ENCODE data around the gene PREX1. TPM values are rescaled to one million over a fixed set of nuclear protein-coding genes. Genes with fewer than 3 reads are reported as not detected.

The PREX1 gene
- polyA plus RNA-seq, 3 donors = 3.3 to 22.8 (median 21.5) TPM

GRCh38 chr20:48750941-48751635 lies 76.7 kb downstream of the PREX1 start:
- H3K27ac ChIP-seq (ENCODE audit: low read depth, low read length) = no peak overlapping the region
- WGBS, 3 donors = 32 to 63% (median 34%) methylated on average over 18 of the region's 18 CpGs

DNA sequence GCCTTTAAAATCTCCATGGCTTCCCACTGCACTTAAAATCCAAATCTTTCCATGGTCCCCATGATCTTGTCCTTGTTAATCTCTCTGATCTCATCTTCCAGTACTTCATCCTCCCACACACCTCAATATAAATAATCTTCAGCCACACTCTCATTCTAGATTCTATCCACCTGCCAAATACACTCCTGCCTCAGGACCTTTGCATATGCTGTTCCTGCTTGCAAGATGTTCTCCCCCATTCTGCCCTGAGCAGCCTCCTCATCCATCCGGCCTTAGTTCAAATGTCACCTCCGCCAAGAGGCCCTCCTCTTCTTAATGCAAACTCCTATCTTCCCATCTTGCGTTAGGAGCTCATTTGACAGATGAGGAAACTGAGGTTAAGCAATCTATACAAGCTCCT lies 77.4 kb downstream of the PREX1 start:
- H3K27ac ChIP-seq (ENCODE audit: low read depth, low read length) = no peak overlapping the region
- WGBS, 3 donors = 88 to 93% (median 91%) methylated on average over 3 of the region's 3 CpGs

DNA sequence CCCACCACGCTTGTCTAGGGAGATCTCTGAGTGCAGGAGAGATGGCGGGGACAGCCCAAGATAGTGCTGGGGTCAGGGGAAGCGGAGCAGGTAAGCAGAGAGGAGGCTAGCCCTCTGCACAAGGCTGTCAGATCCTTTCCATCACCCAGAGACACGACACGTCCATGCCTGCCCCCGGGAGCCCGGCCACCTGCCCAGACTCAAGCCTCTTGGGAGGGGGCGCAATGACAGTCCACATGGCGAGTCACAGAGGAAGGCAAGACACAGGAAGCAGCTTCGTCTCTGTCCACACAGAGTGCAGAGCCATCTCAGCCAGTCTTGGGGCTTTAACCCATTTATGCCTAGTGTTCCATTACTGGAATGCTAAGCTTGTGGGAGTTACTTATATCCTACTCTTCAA lies 78.4 kb downstream of the PREX1 start:
- 78 to 83% (median 82%) methylated on average over 10 of the region's 10 CpGs for WGBS, 3 donors

DNA sequence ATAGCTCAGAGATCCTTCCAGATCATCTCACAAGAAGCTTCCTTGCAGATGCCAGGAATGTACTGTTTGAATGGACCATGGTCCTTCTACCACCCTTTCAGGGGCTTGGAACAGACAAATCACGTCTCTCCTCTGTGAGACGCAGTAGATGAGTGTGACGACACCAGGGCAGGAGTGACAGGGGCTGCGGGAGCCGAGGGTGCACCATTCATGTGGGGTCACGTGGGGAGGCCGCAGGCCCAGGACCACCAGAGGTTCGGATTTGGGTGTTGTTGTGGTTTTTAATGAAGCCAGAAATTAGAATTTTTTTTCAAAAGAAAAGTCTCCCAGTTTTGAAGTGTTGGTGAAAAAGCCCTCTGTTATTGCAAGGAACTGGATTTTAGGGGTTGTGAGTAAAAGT lies 79.2 kb downstream of the PREX1 start:
- no peak overlapping the region for H3K27ac ChIP-seq (ENCODE audit: low read depth, low read length)
- WGBS, 3 donors = 85 to 91% (median 86%) methylated on average over 8 of the region's 8 CpGs

More for the DNA sequence above, 78.4 kb downstream of the PREX1 start:
- no peak overlapping the region for H3K27ac ChIP-seq (ENCODE audit: low read depth, low read length)

- 67 to 80% (median 67%) methylated on average over 15 of the region's 15 CpGs for WGBS, 3 donors
- H3K27ac ChIP-seq (ENCODE audit: low read depth, low read length) = no peak overlapping the region
Measured at GRCh38 chr20:48747840-48748414, 79.9 kb downstream of the PREX1 start.

- WGBS, 3 donors = 70 to 81% (median 72%) methylated on average over 6 of the region's 6 CpGs
- no peak overlapping the region for H3K27ac ChIP-seq (ENCODE audit: low read depth, low read length)
Measured at GRCh38 chr20:48745330-48745729, 82.5 kb downstream of the PREX1 start.

GRCh38 chr20:48744515-48744914 lies 83.3 kb downstream of the PREX1 start:
- no peak overlapping the region for H3K27ac ChIP-seq (ENCODE audit: low read depth, low read length)
- WGBS, 3 donors = 84 to 91% (median 87%) methylated on average over 6 of the region's 6 CpGs

DNA sequence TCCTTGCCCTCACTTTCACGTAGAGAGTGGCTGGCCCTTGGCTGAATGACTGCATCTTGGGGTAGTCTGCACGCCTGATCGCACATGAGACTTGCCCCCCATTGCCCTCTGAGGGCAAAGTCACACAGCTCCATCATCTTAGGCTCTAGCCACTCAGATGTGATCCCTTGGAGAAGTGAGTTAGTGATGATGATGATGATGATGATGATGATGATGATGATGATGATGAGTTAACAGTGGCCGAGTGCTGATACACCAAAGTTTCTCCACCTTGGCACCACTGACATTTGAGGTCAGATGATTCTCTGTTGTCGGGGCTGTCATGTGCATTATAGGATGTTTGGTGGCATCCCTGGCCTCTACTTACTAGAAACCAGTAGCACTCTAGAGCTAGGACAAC lies 84.0 kb downstream of the PREX1 start:
- WGBS, 3 donors = 90 to 96% (median 94%) methylated on average over 5 of the region's 5 CpGs
- H3K27ac ChIP-seq (ENCODE audit: low read depth, low read length) = no peak overlapping the region

- H3K27ac ChIP-seq (ENCODE audit: low read depth, low read length) = no peak overlapping the region
- WGBS, 3 donors = 86 to 88% (median 86%) methylated on average over 16 of the region's 16 CpGs
Measured at GRCh38 chr20:48742912-48743680, 84.7 kb downstream of the PREX1 start.

- no peak overlapping the region for H3K27ac ChIP-seq (ENCODE audit: low read depth, low read length)
- WGBS, 3 donors = 84 to 88% (median 85%) methylated on average over 6 of the region's 6 CpGs
Measured at GRCh38 chr20:48742233-48742632, 85.6 kb downstream of the PREX1 start.

GRCh38 chr20:48741669-48742068 lies 86.1 kb downstream of the PREX1 start:
- H3K27ac ChIP-seq (ENCODE audit: low read depth, low read length) = no peak overlapping the region
- WGBS, 3 donors = 92 to 96% (median 95%) methylated on average over 9 of the region's 9 CpGs

GRCh38 chr20:48740712-48741111 lies 87.1 kb downstream of the PREX1 start:
- 74 to 85% (median 82%) methylated on average over 6 of the region's 6 CpGs for WGBS, 3 donors

DNA sequence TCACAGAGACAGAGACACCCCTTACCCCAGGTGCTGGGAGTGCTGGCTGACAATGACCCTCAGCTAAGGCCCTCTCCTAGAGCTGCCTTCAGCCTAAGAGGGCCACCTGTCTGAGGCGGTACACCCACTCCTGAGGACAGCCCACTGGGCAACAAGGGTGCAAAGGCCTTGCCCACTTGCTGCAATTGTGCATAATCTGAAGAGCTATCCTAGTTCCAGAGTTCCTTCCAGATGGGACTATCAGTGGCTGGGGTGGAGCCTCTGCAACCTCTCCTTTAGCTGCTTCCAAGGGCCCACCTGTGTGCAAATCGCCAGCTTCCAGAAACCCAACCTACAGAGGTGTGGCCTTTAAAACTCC lies 87.5 kb downstream of the PREX1 start:
- 92 to 95% (median 92%) methylated on average over 2 of the region's 2 CpGs for WGBS, 3 donors
- H3K27ac ChIP-seq (ENCODE audit: low read depth, low read length) = no peak overlapping the region

More at GRCh38 chr20:48740712-48741111, 87.1 kb downstream of the PREX1 start:
- no peak overlapping the region for H3K27ac ChIP-seq (ENCODE audit: low read depth, low read length)

GRCh38 chr20:48739395-48740291 lies 88.2 kb downstream of the PREX1 start:
- WGBS, 3 donors = 75 to 84% (median 78%) methylated on average over 8 of the region's 8 CpGs
- H3K27ac ChIP-seq (ENCODE audit: low read depth, low read length) = no peak overlapping the region

DNA sequence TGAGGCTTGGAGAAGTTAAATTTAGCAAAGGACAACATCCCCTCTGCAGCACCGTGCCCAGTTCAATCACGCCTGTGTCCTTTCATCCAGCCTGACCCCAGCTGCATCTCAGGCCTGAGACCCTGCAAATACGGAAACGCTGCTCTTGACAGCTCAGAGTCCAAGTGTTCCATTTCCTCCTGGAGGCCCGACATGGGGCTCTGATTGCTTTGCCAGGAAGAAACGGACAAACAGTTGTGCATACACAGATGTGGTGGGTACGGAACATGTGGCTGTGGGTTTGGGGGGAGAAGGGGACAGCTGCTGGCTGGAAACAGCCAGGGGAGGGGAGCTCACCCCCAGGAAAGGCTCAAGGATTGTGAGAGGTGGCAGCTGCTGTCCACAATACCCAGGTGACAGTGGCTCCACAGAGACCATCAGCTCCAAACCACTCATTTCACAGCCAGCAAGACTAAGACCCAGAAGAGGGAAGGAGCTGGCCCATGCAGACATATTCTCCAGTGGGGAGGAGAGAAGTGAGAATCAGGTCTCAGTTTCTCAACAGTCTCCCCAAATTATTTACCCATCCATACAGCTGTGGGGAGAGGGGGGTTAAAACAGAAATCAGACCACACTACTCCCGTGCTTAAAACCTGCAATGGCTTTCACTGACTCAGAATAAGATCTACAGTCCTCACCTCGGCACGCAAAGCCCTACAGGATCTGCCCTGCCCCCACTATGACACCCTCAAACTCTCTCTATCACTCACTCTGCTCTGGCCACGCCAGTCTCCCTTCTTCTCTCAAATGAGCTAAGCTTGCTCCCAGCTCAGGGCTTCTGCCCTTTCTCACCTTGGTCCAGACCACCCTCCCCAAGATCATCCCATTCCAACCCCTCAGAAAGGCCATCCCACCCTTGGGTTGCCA lies 89.1 kb downstream of the PREX1 start:
- no peak overlapping the region for H3K27ac ChIP-seq (ENCODE audit: low read depth, low read length)

DNA sequence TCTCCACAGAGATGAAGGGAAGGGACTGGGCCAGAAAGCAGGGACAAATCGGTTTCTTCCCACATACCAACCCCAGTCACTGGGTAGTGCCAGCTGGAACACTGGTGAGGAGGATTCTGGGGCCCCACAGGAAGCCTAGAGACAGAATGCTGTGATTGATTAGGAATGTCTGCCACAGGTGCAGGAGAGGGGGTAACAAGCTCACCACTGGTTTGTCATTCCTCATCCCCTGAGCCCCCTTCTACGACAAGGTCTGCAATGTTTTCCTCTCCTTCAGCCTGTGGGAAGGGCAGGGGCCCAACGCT lies 89.8 kb downstream of the PREX1 start:
- WGBS, 3 donors = 29 to 60% (median 40%) methylated on average over 3 of the region's 3 CpGs
- no peak overlapping the region for H3K27ac ChIP-seq (ENCODE audit: low read depth, low read length)

More for the DNA sequence above, 89.1 kb downstream of the PREX1 start:
- 32 to 52% (median 32%) methylated on average over 11 of the region's 11 CpGs for WGBS, 3 donors

DNA sequence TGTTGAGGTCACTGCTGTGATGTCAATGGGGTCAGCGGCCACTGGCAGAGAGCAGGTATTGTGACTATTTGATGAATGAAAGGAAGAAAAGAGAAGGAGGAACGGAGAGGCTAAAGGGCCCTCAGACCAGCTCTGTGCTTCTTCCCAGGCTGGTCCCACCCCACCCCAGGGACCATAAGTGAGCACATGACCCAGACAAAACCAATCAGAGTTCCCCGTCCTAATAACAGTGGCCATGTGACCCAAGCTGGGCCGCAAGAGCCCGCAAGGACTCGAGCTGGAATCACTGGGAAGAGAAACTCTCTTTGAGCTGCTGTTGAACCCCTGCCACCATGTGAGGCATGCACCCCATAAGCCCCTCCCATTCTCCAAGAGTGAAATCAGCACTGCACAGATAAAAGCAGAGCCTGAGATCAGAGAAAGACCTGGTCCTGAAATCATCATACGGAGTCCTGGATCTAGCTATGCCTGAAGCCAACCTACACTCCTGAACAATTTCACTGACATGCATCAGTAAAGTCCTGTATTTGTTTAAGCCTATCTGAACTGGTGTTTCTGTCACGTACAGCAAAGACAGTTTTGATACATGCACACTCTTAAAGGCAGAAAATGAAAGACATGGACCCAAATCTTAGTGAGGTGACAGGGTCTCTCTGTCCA lies 90.2 kb downstream of the PREX1 start:
- H3K27ac ChIP-seq (ENCODE audit: low read depth, low read length) = no peak overlapping the region

More for the DNA sequence above, 90.2 kb downstream of the PREX1 start:
- 86 to 89% (median 88%) methylated on average over 8 of the region's 8 CpGs for WGBS, 3 donors
